H1 (cell line): ENCODE data around the gene CEP135. TPM values are rescaled to one million over a fixed set of nuclear protein-coding genes. Genes with fewer than 3 reads are reported as not detected.

Experiments used
- BCL11A ChIP-seq, 2 experiments: IDR thresholded peaks; one replicate each; pipeline ENCODE4 v1.6.1; 2011; ENCODE audit warnings: low read depth in 2 of 2, low read length in 2 of 2, mild to moderate bottlenecking in 2 of 2
- CHD7 ChIP-seq: fragments of 300-600 bp; sonication (generic); IDR thresholded peaks from 2 replicates; pipeline ENCODE4 v1.7.1; 2012; ENCODE audit warnings: low read length, moderate library complexity, mild to moderate bottlenecking, inconsistent platforms; ENCODE audit not compliant: insufficient replicate concordance
- EGR1 ChIP-seq: IDR thresholded peaks from 2 replicates; pipeline ENCODE4 v1.6.1; 2011; ENCODE audit warnings: low read depth, low read length, borderline replicate concordance
- KDM1A ChIP-seq: fragments of 200-600, 300-600 bp; sonication (generic); IDR thresholded peaks from 2 replicates; pipeline ENCODE4 v1.7.1; 2016; ENCODE audit warnings: mild to moderate bottlenecking, low read length, borderline replicate concordance
- MAFK ChIP-seq: IDR thresholded peaks from 2 replicates; pipeline ENCODE4 v1.6.1; 2012; ENCODE audit warnings: low read depth, mild to moderate bottlenecking, improper control_type of control experiment, low read length
- POU5F1 ChIP-seq: IDR thresholded peaks from 2 replicates; pipeline ENCODE4 v1.6.1; 2011; ENCODE audit warnings: low read depth, mild to moderate bottlenecking, low read length, moderate library complexity
- RBBP5 ChIP-seq: IDR thresholded peaks from 2 replicates; pipeline ENCODE4 v1.7.1; 2012; ENCODE audit warnings: low read depth, mild to moderate bottlenecking, inconsistent platforms, low read length, moderate library complexity, borderline replicate concordance
- RFX5 ChIP-seq: IDR thresholded peaks from 2 replicates; pipeline ENCODE4 v1.6.1; 2011; ENCODE audit warnings: low read depth, low read length, improper control_type of control experiment, borderline replicate concordance
- RNF2 ChIP-seq: fragments of 200-900, 300-1000 bp; sonication (generic); IDR thresholded peaks from 2 replicates; pipeline ENCODE4 v1.7.1; 2016; ENCODE audit warnings: borderline replicate concordance, low read depth, mild to moderate bottlenecking, antibody characterized with exemption, low read length; ENCODE audit not compliant: poor library complexity, severe bottlenecking; ENCODE audit errors: missing control alignments
- SIX5 ChIP-seq: IDR thresholded peaks from 2 replicates; pipeline ENCODE4 v1.6.1; 2011; ENCODE audit warnings: mild to moderate bottlenecking, low read depth, low read length
- polyA plus RNA-seq, 7 experiments: library from polyadenylated mRNA; depleted of rRNA in 3 of 7; stranded (reverse) in 5 of 7; unstranded in 2 of 7; fragments of >200 nt in 5 of 7; fragments of 200-250 nt in 2 of 7; gene quantifications; 1 replicate in 5 of 7; 2 replicates in 1 of 7; 4 replicates in 1 of 7; pipeline versions ENCODE4 v1.2.1 to v1.2.3, GENCODE V29; 2011 to 2013; ENCODE audit warnings: missing spikeins in 2 of 7, mixed read lengths in 2 of 7
- total RNA-seq: library from RNA; stranded (reverse); fragmentation: NEBNext Ultra II Directional; extraction: Animal tissue kit (Norgen Biotek cat#: 25700); gene quantifications from 2 replicates; pipeline ENCODE4 v1.2.1, GENCODE V29; 2021

CEP135 gene
- total and polyA plus RNA-seq, 2 of the 8 experiments (the other 6 are each of a cell fraction or from before 2014, with no cell fraction given): 2.7 to 14.5 TPM

- TF ChIP-seq CHD7 (no peak), KDM1A (no peak), SIX5 (no peak), RFX5 (no peak), EGR1 (no peak), MAFK (no peak), RBBP5 (no peak), POU5F1 (no peak), BCL11A (IDR thresholded peaks at IDR 0.05; ENCODE audit: low read depth in 2 of 2, low read length in 2 of 2) (no peak), RNF2 (no peak)
Observed at GRCh38 chr4:56048383-56048701, 99.6 kb downstream of the CEP135 start (continued).
